SIG-M5 (cell line): ENCODE data around the gene OR8S1.

Experiments used
- DNase-seq: peaks from one replicate; lab custom pipeline; 2025; lab: John Stamatoyannopoulos, UW

OR8S1 gene

GRCh38 chr12:48556631-48557030 lies 31.2 kb downstream of the OR8S1 start:
- DNase-seq, result no peak

GRCh38 chr12:48557919-48558318 lies 32.5 kb downstream of the OR8S1 start:
- no peak for DNase-seq

GRCh38 chr12:48567731-48568130 lies 42.3 kb downstream of the OR8S1 start:
- no peak for DNase-seq

- DNase-seq, result no peak
These were observed 44.5 kb downstream of the OR8S1 start, which contains the start of gene LALBA for GRCh38 chr12:48569946-48570345. TSS of gene LALBA (minus strand) at chr12:48570046. CDS start at chr12:48570020, 26 bp downstream.

- no peak for DNase-seq
These were observed 46.9 kb downstream of the OR8S1 start for GRCh38 chr12:48572326-48572725.
